ENCODE results near the gene PDZK1.
"Not testable (repeated sequence)": the region's sequence is repeated elsewhere in the genome, so short reads cannot be mapped to it uniquely, and the experiment has no call there.

The PDZK1 gene

DNA sequence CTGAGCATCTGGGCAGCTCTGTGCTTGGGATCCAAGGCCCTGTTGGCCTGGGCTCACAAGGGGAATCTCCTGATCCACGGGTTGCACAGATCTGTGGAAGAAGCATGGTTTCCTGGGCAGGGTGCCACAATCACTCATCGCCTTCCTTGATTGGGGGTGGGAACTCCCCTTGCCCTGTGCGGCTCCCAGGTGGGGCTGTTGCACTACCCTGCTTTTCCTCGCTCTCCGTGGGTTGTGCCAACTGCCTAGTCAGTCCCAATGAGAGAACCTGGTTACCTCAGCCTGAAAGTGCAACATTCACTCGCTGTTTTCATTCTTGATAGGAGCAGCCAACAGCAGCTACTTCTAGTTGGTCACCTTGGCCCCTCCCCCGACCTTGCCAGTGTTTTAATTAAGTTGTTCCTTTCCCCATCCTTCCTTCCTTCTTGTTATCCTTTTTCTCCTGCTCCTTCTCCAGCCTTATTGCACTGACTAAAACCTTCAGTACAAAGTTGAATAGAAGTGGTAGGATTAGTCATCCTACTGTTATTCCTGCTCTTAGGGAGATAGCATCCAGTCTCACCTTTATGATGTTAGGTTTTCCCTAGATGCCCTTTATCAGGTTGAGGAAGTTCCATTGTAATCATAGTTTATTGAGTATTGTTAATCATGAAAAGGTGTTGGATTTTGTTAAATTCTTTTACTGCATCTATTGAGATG, 50.8 kb downstream of the PDZK1 start:
- not testable (repeated sequence) for FAIRE-seq

DNA sequence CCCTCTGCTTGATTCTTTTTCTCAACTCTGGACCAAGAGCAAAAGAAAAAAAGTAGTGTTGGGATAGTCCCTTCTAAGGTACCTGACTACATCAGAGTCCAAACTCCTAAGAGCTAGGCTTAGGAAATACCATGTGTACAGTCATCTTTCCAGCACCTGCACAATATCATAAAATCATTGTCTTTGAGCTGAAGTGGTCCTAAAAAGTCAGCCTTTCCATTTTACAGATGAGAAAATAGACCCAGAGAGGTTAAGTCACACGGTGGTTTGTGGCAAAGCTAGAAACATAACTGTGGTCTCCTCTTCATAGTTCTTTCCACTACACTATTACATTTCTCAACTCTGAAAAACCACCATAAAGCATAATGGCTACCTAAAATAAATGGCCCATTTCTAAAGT, 63.2 kb downstream of the PDZK1 start:
- FAIRE-seq, result not testable (repeated sequence)

DNA sequence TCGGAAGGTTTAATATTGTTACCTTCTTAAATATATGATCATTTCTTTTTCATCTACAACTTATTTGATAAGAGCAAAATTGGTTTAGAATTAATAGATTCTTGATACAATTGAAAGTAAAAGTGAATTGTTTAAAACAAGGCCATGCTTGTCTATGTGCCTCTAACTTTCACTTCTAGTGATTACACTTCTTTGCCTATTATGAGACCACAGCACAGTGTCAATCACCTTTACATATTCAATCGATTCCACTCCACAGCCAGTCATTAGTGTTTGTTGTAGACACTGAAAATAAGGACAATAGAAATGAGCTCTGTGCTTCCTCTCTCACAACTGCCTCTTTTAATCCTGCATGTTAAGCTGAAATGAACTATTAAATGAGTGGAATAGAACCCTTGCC, 65.3 kb downstream of the PDZK1 start:
- FAIRE-seq, result not testable (repeated sequence)

DNA sequence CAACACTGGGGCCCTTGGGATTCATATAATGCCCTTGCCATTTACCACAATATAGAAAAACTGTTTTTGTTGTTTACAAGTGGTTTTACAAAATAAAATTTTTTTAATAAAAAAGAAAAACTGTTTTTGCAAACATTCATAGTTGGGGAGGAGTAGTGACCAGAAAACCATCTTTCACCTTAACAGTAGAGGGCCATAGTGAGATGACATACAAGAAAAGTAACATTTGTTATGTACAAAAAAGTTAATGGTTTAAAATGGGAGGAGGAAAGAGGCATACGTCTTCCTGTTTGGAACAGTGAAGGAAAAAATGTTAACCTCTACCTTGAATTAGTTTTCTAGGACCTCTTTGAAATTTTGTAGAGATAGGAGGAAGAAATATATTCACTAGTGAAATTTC, 70.9 kb downstream of the PDZK1 start:
- FAIRE-seq, result not testable (repeated sequence)

DNA sequence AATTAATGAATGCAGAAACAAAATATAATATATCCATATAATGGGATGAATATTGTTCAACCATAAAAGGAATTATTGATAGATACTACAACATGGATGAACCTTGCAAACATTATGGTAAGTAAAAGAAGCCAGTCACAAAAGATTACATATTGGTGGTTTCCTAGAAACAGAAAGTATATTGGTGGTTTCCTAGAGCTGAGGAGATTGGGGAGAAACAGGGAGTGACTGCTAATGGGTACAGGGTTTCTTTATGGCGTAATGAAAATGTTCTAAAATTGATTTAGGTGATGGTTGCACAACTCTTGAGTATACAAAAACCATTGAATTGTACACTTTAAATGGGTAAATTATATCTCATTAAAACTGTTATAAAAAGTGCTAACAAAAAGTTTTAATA, 85.0 kb downstream of the PDZK1 start:
- not testable (repeated sequence) for FAIRE-seq
